Activated T-cell treated with anti-CD3 and anti-CD28 coated beads, Interleukin-2, amount 50 U/mL, for 1 hour (primary cell): ENCODE data around the gene HDX.
"Not testable (repeated sequence)": the region's sequence is repeated elsewhere in the genome, so short reads cannot be mapped to it uniquely, and the experiment has no call there.

ENCODE experiments used
- DNase-seq: peaks from one replicate; pipeline ENCODE4 v3.0.0-alpha.2; 2020

HDX gene

GRCh38 chrX:84336646-84337045 lies 165.6 kb downstream of the HDX start:
- no peak for DNase-seq

GRCh38 chrX:84335121-84335520 lies 167.1 kb downstream of the HDX start:
- DNase-seq = no peak

GRCh38 chrX:84322083-84322827 lies 180.0 kb downstream of the HDX start:
- DNase-seq = no peak

- DNase-seq = no peak
Observed at GRCh38 chrX:84320614-84321013, 181.6 kb downstream of the HDX start.

GRCh38 chrX:84320023-84320422 lies 182.2 kb downstream of the HDX start:
- DNase-seq = no peak

GRCh38 chrX:84318661-84319060 lies 183.6 kb downstream of the HDX start:
- DNase-seq = no peak

- DNase-seq = not testable (repeated sequence)
Observed at GRCh38 chrX:84315946-84316345, 186.3 kb downstream of the HDX start.
